SU-DHL-6 (cell line): ENCODE data around the gene AMELY.

Experiments
- H2AFZ ChIP-seq: fragments of 200-600 bp; sonication (generic); 2 replicates; pipeline ENCODE4 v1.6.1; 2014; ENCODE audit warnings: low read depth, mild to moderate bottlenecking, moderate library complexity, mixed read lengths, antibody characterized with exemption, low read length; ENCODE audit not compliant: severe bottlenecking
- H3F3A ChIP-seq: fragments of 200-600 bp; shearing (Covaris generic); 2 replicates; pipeline ENCODE4 v1.6.0; 2016; ENCODE audit warnings: antibody characterized with exemption, mild to moderate bottlenecking; ENCODE audit not compliant: insufficient read depth
- H3K27ac ChIP-seq: fragments of 200-600 bp; sonication (generic); 2 replicates; pipeline ENCODE4 v1.5.1; 2016; ENCODE audit warnings: low read depth, mild to moderate bottlenecking, low read length, moderate library complexity, mixed read lengths
- H3K27me3 ChIP-seq: fragments of 200-600 bp; sonication (generic), shearing (Covaris generic); 2 replicates; pipeline ENCODE4 v1.6.0; 2014; ENCODE audit warnings: mild to moderate bottlenecking, low read length
- H3K36me3 ChIP-seq: fragments of 200-600 bp; sonication (generic); 2 replicates; pipeline ENCODE4 v1.6.1; 2014; ENCODE audit warnings: mild to moderate bottlenecking, low read length, mixed read lengths
- H3K4me2 ChIP-seq: fragments of 300-600, 200-600 bp; shearing (Covaris generic), sonication (generic); 2 replicates; pipeline ENCODE4 v1.6.0; 2014; ENCODE audit warnings: low read length, low read depth, mild to moderate bottlenecking; ENCODE audit not compliant: poor library complexity, severe bottlenecking
- H3K4me3 ChIP-seq: fragments of 200-600 bp; sonication (generic); 2 replicates; pipeline ENCODE4 v1.5.1; 2014; ENCODE audit warnings: antibody characterized with exemption, low read length, mild to moderate bottlenecking, mixed read lengths; ENCODE audit not compliant: insufficient read depth, poor library complexity, severe bottlenecking
- H3K79me2 ChIP-seq: fragments of 200-600 bp; sonication (generic); 2 replicates; pipeline ENCODE4 v1.6.1; 2014; ENCODE audit warnings: mild to moderate bottlenecking, low read length, moderate library complexity; ENCODE audit not compliant: insufficient read depth
- H3K9ac ChIP-seq: fragments of 200-600 bp; sonication (generic); 2 replicates; pipeline ENCODE4 v1.7.0; 2014; ENCODE audit warnings: mild to moderate bottlenecking, low read length
- H3K9me2 ChIP-seq: fragments of 200-600 bp; sonication (generic); replicated peaks from 2 replicates; pipeline ENCODE4 v1.6.1; 2014; ENCODE audit warnings: low read length; ENCODE audit not compliant: insufficient read depth
- H3K9me3 ChIP-seq: fragments of 200-600 bp; sonication (generic); 2 replicates; pipeline ENCODE4 v1.6.1; 2014; ENCODE audit warnings: low read length, mixed read lengths; ENCODE audit not compliant: insufficient read depth
- H4K20me1 ChIP-seq: fragments of 200-600 bp; sonication (generic); 2 replicates; pipeline ENCODE4 v1.6.1; 2014; ENCODE audit warnings: low read depth, mild to moderate bottlenecking, antibody characterized with exemption, low read length, moderate library complexity, mixed read lengths
- CTCF ChIP-seq: fragments of 200-600 bp; sonication (generic); IDR thresholded peaks from one replicate; pipeline ENCODE4 v1.5.1; 2017; ENCODE audit warnings: antibody characterized with exemption, mild to moderate bottlenecking, low read length, moderate library complexity; ENCODE audit not compliant: insufficient read depth, poor library complexity, severe bottlenecking
- EZH2phosphoT487 ChIP-seq: fragments of 200-600 bp; sonication (generic), shearing (Covaris generic); conservative IDR thresholded peaks from 2 replicates; pipeline ENCODE4 v1.6.1; 2018; ENCODE audit warnings: mild to moderate bottlenecking, antibody characterized with exemption, low read length, moderate library complexity, mixed read lengths

The AMELY gene

GRCh38 chrY:6947695-6948094, 36.1 kb upstream of the AMELY start:
- Histone ChIP-seq H3K9ac (no peak overlapping the region), H3K9me3 (no peaks in the 10 kb centered on the region), H3K79me2 (no peaks in the 10 kb centered on the region), H3F3A (no peaks in the 10 kb centered on the region), H3K27me3 (no peaks in the 10 kb centered on the region), H4K20me1 (no peaks in the 10 kb centered on the region), H3K9me2 (no peaks in the 10 kb centered on the region), H3K4me3 (no peak overlapping the region), H3K4me2 (no peak overlapping the region), H2AFZ (no peak overlapping the region), H3K36me3 (no peaks in the 10 kb centered on the region), H3K27ac (no peak overlapping the region)
- TF ChIP-seq EZH2phosphoT487 (no peak), CTCF (no peak)

- no peaks in the 10 kb centered on the region for H3K9me3 ChIP-seq
- no peaks in the 10 kb centered on the region for H3F3A ChIP-seq
- H3K27me3 ChIP-seq = no peaks in the 10 kb centered on the region
- H3K9me2 ChIP-seq = no peaks in the 10 kb centered on the region
- H3K9ac ChIP-seq = no peak overlapping the region
- H3K36me3 ChIP-seq = no peaks in the 10 kb centered on the region
- H3K27ac ChIP-seq = no peak overlapping the region
- H4K20me1 ChIP-seq = no peaks in the 10 kb centered on the region
- no peak for TF ChIP-seq CTCF
- TF ChIP-seq EZH2phosphoT487 = no peak
- H3K79me2 ChIP-seq = no peaks in the 10 kb centered on the region
- H3K4me3 ChIP-seq = no peak overlapping the region
- no peak overlapping the region for H3K4me2 ChIP-seq
- H2AFZ ChIP-seq = no peak overlapping the region
These were observed 23.9 kb upstream of the AMELY start for GRCh38 chrY:6935497-6935896.

- Histone ChIP-seq H3K27me3 (no peaks in the 10 kb centered on the region), H3K9ac (no peak overlapping the region), H3K4me3 (no peak overlapping the region), H3F3A (no peaks in the 10 kb centered on the region), H3K4me2 (no peak overlapping the region), H3K9me2 (no peaks in the 10 kb centered on the region), H3K79me2 (no peaks in the 10 kb centered on the region), H2AFZ (no peak overlapping the region), H3K9me3 (no peaks in the 10 kb centered on the region), H4K20me1 (no peaks in the 10 kb centered on the region), H3K36me3 (no peaks in the 10 kb centered on the region), H3K27ac (no peak overlapping the region)
- no peak for TF ChIP-seq CTCF
- no peak for TF ChIP-seq EZH2phosphoT487
These were observed 20.3 kb upstream of the AMELY start for GRCh38 chrY:6931779-6932396.
